OCI-LY1 (cell line): ENCODE measurements around the gene RYR1.
"Not testable (repeated sequence)": the region's sequence is repeated elsewhere in the genome, so short reads cannot be mapped to it uniquely, and the experiment has no call there.

Experiments
- H2AFZ ChIP-seq: fragments of 200-600 bp; sonication (generic), shearing (Covaris generic); 2 replicates; pipeline ENCODE4 v1.6.0; 2014; ENCODE audit warnings: antibody characterized with exemption, mild to moderate bottlenecking, low read length
- H3F3A ChIP-seq: fragments of 200-600 bp; sonication (generic), shearing (Covaris generic); 2 replicates; pipeline ENCODE4 v1.6.0; 2014; ENCODE audit warnings: mild to moderate bottlenecking, antibody characterized with exemption, low read length, moderate library complexity; ENCODE audit not compliant: insufficient read depth
- H3K27ac ChIP-seq: fragments of 200-600 bp; sonication (generic); 2 replicates; pipeline ENCODE4 v1.5.1; 2014; ENCODE audit warnings: low read length, mixed run types, mild to moderate bottlenecking, low read depth; ENCODE audit not compliant: poor library complexity, severe bottlenecking
- H3K27me3 ChIP-seq: fragments of 200-600 bp; sonication (generic); 2 replicates; pipeline ENCODE4 v1.6.0; 2014; ENCODE audit warnings: antibody characterized with exemption, mild to moderate bottlenecking, low read length, moderate library complexity; ENCODE audit not compliant: insufficient read depth
- H3K36me3 ChIP-seq: fragments of 200-600 bp; sonication (generic); 2 replicates; pipeline ENCODE4 v1.6.1; 2014; ENCODE audit warnings: mild to moderate bottlenecking, antibody characterized with exemption, low read length, moderate library complexity, mixed read lengths; ENCODE audit not compliant: insufficient read depth
- H3K4me1 ChIP-seq: fragments of 200-600 bp; sonication (generic); 2 replicates; pipeline ENCODE4 v1.5.1; 2014; ENCODE audit warnings: mild to moderate bottlenecking, low read length, moderate library complexity; ENCODE audit not compliant: insufficient read depth, severe bottlenecking
- H3K4me2 ChIP-seq: fragments of 200-600 bp; sonication (generic), shearing (Covaris generic); 2 replicates; pipeline ENCODE4 v1.6.1; 2014; ENCODE audit warnings: low read length
- H3K4me3 ChIP-seq: fragments of 200-600 bp; sonication (generic); 2 replicates; pipeline ENCODE4 v1.5.1; 2014; ENCODE audit warnings: low read length, low read depth, mild to moderate bottlenecking, mixed read lengths; ENCODE audit not compliant: poor library complexity, severe bottlenecking
- H3K79me2 ChIP-seq: fragments of 200-600 bp; shearing (Covaris generic); 2 replicates; pipeline ENCODE4 v1.6.1; 2016; ENCODE audit warnings: mixed run types, low read length, mixed read lengths; ENCODE audit not compliant: insufficient read depth
- H3K9ac ChIP-seq: fragments of 200-600 bp; sonication (generic), shearing (Covaris generic); 2 replicates; pipeline ENCODE4 v1.6.1; 2014; ENCODE audit warnings: mild to moderate bottlenecking, low read length, mixed read lengths
- H3K9me2 ChIP-seq: fragments of 200-600 bp; sonication (generic), shearing (Covaris generic); 2 replicates; pipeline ENCODE4 v1.6.1; 2014; ENCODE audit warnings: low read depth, mild to moderate bottlenecking, low read length, mixed read lengths
- H3K9me3 ChIP-seq: fragments of 200-600 bp; shearing (Covaris generic); 2 replicates; pipeline ENCODE4 v1.6.1; 2014; ENCODE audit warnings: low read length, mixed read lengths
- H4K20me1 ChIP-seq: fragments of 200-600 bp; sonication (generic), shearing (Covaris generic); 2 replicates; pipeline ENCODE4 v1.6.0; 2016; ENCODE audit warnings: mild to moderate bottlenecking, low read length; ENCODE audit not compliant: insufficient read depth
- EZH2 ChIP-seq: fragments of 200-600 bp; sonication (generic), shearing (Covaris generic); IDR thresholded peaks from 2 replicates; pipeline ENCODE4 v1.8.0; 2017; ENCODE audit warnings: borderline replicate concordance, mixed run types, mild to moderate bottlenecking, antibody characterized with exemption, low read length, moderate library complexity, mixed read lengths
- TF ChIP-seq, protein P1 (sequence below): fragments of 200-600 bp; sonication (generic), shearing (Covaris generic); IDR thresholded peaks from 2 replicates; pipeline ENCODE4 v1.5.1; 2017; ENCODE audit warnings: mild to moderate bottlenecking, antibody characterized with exemption, low read length, moderate library complexity, mixed read lengths

The RYR1 gene

GRCh38 chr19:38411041-38411712, 22.3 kb upstream of the RYR1 start:
- Histone ChIP-seq H2AFZ (no peak overlapping the region), H3K4me2 (no peak overlapping the region), H3K4me1 (no peaks in the 10 kb centered on the region), H3K27me3 (no peaks in the 10 kb centered on the region; the same call in 1 of the 2 replicates), H3K36me3 (no peaks in the 10 kb centered on the region; the same call in 1 of the 2 replicates), H3K4me3 (no peak overlapping the region), H3K9ac (no peak overlapping the region), H3F3A (no peaks in the 10 kb centered on the region), H4K20me1 (no peaks in the 10 kb centered on the region), H3K79me2 (no peaks in the 10 kb centered on the region), H3K9me2 (no peaks in the 10 kb centered on the region), H3K27ac (no peak overlapping the region), H3K9me3 (no peaks in the 10 kb centered on the region)
- TF ChIP-seq EZH2: no peak
- TF ChIP-seq, protein P1, sequence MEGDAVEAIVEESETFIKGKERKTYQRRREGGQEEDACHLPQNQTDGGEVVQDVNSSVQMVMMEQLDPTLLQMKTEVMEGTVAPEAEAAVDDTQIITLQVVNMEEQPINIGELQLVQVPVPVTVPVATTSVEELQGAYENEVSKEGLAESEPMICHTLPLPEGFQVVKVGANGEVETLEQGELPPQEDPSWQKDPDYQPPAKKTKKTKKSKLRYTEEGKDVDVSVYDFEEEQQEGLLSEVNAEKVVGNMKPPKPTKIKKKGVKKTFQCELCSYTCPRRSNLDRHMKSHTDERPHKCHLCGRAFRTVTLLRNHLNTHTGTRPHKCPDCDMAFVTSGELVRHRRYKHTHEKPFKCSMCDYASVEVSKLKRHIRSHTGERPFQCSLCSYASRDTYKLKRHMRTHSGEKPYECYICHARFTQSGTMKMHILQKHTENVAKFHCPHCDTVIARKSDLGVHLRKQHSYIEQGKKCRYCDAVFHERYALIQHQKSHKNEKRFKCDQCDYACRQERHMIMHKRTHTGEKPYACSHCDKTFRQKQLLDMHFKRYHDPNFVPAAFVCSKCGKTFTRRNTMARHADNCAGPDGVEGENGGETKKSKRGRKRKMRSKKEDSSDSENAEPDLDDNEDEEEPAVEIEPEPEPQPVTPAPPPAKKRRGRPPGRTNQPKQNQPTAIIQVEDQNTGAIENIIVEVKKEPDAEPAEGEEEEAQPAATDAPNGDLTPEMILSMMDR: no peak

DNA sequence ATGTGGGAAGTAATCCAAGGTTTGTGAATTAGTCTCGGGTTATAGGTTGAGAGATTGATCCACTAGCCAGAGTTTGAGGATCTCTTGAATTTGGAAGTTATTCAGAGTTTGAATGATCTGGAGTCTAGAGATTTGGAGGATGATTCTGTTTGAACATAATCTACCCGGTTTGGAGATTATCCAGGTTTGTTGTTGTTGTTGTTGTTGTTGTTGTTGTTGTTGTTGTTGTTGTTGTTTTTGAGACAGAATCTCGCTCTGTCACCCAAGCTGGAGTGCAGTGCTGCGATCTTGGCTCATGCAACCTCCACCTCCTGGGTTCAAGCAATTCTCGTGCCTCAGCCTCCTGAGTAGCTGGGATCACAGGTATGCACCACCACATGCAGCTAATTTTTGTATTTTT, 21.6 kb upstream of the RYR1 start:
- not testable (repeated sequence) for H3K9ac ChIP-seq, H3K79me2 ChIP-seq, H3K36me3 ChIP-seq, H3K4me3 ChIP-seq, H2AFZ ChIP-seq, H3K4me1 ChIP-seq, H3K27ac ChIP-seq, H3K9me2 ChIP-seq, H3F3A ChIP-seq, H4K20me1 ChIP-seq, H3K9me3 ChIP-seq, H3K27me3 ChIP-seq, H3K4me2 ChIP-seq

DNA sequence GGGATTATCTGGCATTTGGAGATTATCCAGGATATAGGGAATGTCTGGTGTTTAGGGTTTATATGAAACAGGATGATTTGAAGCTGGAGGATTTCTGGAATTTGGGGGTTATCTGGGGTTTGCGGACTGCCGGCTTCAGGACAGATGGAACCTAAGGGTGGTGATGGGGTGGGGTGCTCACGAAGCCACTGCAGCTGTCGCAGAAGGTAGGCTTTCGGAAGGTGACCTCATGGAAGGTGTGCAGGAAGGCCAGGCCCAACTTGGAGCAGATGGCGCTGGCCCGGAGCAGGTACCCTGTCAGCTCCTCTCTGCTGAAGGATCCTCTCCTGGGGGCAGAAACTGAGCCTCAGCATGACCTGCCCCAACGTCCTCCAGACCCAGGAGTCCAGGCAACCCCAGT, 21.0 kb upstream of the RYR1 start:
- Histone ChIP-seq H3K27ac (no peak overlapping the region), H3K27me3 (no peaks in the 10 kb centered on the region; the same call in 1 of the 2 replicates), H3K9me2 (no peaks in the 10 kb centered on the region), H3K36me3 (no peaks in the 10 kb centered on the region), H3K9me3 (no peaks in the 10 kb centered on the region), H3F3A (no peaks in the 10 kb centered on the region), H3K4me1 (peaks cover 3% of the 10 kb centered on the region), H3K79me2 (no peaks in the 10 kb centered on the region), H2AFZ (no peak overlapping the region), H4K20me1 (no peaks in the 10 kb centered on the region), H3K9ac (no peak overlapping the region), H3K4me3 (no peak overlapping the region), H3K4me2 (no peak overlapping the region)
- TF ChIP-seq EZH2: no peak
- TF ChIP-seq, protein P1: no peak

DNA sequence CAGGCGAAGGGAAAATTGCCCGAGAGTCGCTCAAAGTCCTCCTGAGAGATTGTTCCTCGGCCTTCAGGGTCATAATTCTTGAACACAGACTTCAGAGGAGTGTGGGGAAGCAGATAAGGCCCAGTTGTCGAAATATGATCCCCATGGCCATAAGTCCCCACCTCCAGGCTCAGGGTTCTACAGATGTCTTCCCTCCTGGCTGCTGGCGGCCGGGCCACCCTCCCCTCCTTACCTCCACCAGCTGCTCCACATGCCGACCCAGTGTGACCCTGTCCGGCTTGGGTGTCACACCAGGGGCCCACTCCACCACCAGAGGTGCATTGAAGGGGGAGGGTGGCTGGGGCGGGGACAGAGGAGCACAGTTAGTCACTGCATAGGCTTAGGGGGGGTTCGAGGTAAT, 20.5 kb upstream of the RYR1 start:
- no peaks in the 10 kb centered on the region; the same call in 1 of the 2 replicates for H3K27me3 ChIP-seq
- H4K20me1 ChIP-seq: no peaks in the 10 kb centered on the region
- H3K9me3 ChIP-seq: no peaks in the 10 kb centered on the region
- no peak overlapping the region for H3K4me3 ChIP-seq
- H3K36me3 ChIP-seq: no peaks in the 10 kb centered on the region
- peaks cover 8% of the 10 kb centered on the region for H3K4me1 ChIP-seq
- H3F3A ChIP-seq: no peaks in the 10 kb centered on the region
- H3K9ac ChIP-seq: no peak overlapping the region
- no peak overlapping the region for H3K4me2 ChIP-seq
- H2AFZ ChIP-seq: no peak overlapping the region
- no peaks in the 10 kb centered on the region for H3K9me2 ChIP-seq
- no peaks in the 10 kb centered on the region for H3K79me2 ChIP-seq
- no peak for TF ChIP-seq EZH2
- TF ChIP-seq, protein P1: no peak
- no peak overlapping the region for H3K27ac ChIP-seq
